ENCODE data around the gene RNPC3. TPM values are rescaled to one million over a fixed set of nuclear protein-coding genes. Genes with fewer than 3 reads are reported as not detected.

RNPC3 gene
- total RNA-seq, 1 experiment from 2014 or later, result 13.1 TPM

DNA sequence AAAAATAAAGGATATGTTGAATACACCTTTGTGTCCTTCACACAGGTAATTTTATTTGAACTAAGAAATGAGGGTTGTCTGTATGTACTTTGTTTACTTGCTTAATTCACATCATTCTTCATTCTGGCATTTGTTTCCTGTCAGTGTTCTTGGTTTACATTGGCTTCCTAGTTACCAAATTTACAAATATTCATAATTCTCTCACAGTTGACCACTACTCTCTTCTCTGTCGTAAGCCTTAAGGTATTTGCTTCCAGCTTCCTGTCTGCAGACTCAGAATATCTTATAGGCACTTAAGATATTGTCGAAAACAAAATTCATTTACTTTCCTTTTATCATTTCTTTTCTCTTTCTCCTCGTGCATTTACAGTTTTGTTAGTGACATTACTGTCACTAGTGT, 15.9 kb downstream of the RNPC3 start:
- Histone ChIP-seq H3K4me3 (ENCODE audit: low read depth in 2 of 2, low read length in 2 of 2) (no peak overlapping the region), H3K9me3 (ENCODE audit: control insufficient read depth, insufficient read depth, low read depth, low read length) (no peaks in the 10 kb centered on the region), H3K36me3 (ENCODE audit: control insufficient read depth, insufficient read depth, low read length) (peaks cover 30% of the 10 kb centered on the region), H3K4me1 (ENCODE audit: control insufficient read depth, insufficient read depth, low read length) (no peaks in the 10 kb centered on the region), H3K27ac (ENCODE audit: low read length) (no peak overlapping the region), H3K27me3 (ENCODE audit: control insufficient read depth, insufficient read depth, low read length) (no peaks in the 10 kb centered on the region)
- intact Hi-C loops (cut with micrococcal nuclease; ENCODE audit: unreplicated experiment) (no loop called here), in situ Hi-C loops (cut with HindIII; ENCODE audit: low pct_unique_long_range_greater_than_20kb, low sequenced_read_pairs) (no loop called here)
- TF ChIP-seq TCF7L2 (IDR thresholded peaks at IDR 0.05; ENCODE audit: low read depth, low read length) (no peak), CTCF (IDR thresholded peaks at IDR 0.05) (no peak), POLR2AphosphoS5 (IDR thresholded peaks at IDR 0.05; ENCODE audit: low read depth, low read length) (no peak), SIN3A (IDR thresholded peaks at IDR 0.05; ENCODE audit: borderline replicate concordance, insufficient read depth, low read depth, low read length) (no peak)
- TF ChIP-seq, protein P1, sequence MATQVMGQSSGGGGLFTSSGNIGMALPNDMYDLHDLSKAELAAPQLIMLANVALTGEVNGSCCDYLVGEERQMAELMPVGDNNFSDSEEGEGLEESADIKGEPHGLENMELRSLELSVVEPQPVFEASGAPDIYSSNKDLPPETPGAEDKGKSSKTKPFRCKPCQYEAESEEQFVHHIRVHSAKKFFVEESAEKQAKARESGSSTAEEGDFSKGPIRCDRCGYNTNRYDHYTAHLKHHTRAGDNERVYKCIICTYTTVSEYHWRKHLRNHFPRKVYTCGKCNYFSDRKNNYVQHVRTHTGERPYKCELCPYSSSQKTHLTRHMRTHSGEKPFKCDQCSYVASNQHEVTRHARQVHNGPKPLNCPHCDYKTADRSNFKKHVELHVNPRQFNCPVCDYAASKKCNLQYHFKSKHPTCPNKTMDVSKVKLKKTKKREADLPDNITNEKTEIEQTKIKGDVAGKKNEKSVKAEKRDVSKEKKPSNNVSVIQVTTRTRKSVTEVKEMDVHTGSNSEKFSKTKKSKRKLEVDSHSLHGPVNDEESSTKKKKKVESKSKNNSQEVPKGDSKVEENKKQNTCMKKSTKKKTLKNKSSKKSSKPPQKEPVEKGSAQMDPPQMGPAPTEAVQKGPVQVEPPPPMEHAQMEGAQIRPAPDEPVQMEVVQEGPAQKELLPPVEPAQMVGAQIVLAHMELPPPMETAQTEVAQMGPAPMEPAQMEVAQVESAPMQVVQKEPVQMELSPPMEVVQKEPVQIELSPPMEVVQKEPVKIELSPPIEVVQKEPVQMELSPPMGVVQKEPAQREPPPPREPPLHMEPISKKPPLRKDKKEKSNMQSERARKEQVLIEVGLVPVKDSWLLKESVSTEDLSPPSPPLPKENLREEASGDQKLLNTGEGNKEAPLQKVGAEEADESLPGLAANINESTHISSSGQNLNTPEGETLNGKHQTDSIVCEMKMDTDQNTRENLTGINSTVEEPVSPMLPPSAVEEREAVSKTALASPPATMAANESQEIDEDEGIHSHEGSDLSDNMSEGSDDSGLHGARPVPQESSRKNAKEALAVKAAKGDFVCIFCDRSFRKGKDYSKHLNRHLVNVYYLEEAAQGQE (IDR thresholded peaks at IDR 0.05; ENCODE audit: insufficient read depth in 1 of 2, low read depth in 2 of 2, low read length in 1 of 2), result no peak
- ChIA-PET CTCF (no interaction called here), POLR2A (no interaction called here)
- no TSS peak for BruUV-seq (replicated peaks)
- DNase-seq (ENCODE audit: low read depth, low spot score) (no peak), ATAC-seq (no peak)

DNA sequence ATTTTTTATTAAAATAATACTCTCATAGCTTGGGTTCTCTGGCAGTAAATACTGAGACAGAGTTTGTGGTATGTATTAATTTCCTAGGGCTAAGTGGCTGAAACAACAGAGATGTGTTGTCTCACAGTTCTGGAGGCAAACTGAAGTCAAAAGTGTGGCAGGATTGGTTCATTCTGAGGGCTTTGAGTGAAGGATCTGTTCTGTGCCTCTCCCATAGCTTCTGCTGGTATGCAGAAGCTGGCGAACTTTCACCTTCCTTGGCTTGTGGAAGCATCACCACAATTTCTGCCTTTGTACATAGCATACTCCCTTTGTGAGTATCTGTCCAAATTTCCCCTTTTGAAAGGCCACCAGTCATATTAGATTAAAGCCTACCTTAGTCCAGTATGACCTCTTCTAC, 21.0 kb downstream of the RNPC3 start:
- no TSS peak for BruUV-seq (replicated peaks)
- POLR2A ChIA-PET, result no interaction called here
- Histone ChIP-seq H3K36me3 (ENCODE audit: control insufficient read depth, insufficient read depth, low read length) (peaks cover 30% of the 10 kb centered on the region), H3K4me3 (ENCODE audit: low read depth in 2 of 2, low read length in 2 of 2) (no peak overlapping the region), H3K27ac (ENCODE audit: low read length) (no peak overlapping the region), H3K4me1 (ENCODE audit: control insufficient read depth, insufficient read depth, low read length) (no peaks in the 10 kb centered on the region), H3K9me3 (ENCODE audit: control insufficient read depth, insufficient read depth, low read depth, low read length) (no peaks in the 10 kb centered on the region), H3K27me3 (ENCODE audit: control insufficient read depth, insufficient read depth, low read length) (no peaks in the 10 kb centered on the region)
- intact Hi-C loops (cut with micrococcal nuclease; ENCODE audit: unreplicated experiment), result no loop called here
- in situ Hi-C loops (cut with HindIII; ENCODE audit: low pct_unique_long_range_greater_than_20kb, low sequenced_read_pairs), result no loop called here
- ATAC-seq, result no peak
- TF ChIP-seq SIN3A (IDR thresholded peaks at IDR 0.05; ENCODE audit: borderline replicate concordance, insufficient read depth, low read depth, low read length) (no peak), POLR2AphosphoS5 (IDR thresholded peaks at IDR 0.05; ENCODE audit: low read depth, low read length) (no peak), TCF7L2 (IDR thresholded peaks at IDR 0.05; ENCODE audit: low read depth, low read length) (no peak), CTCF (IDR thresholded peaks at IDR 0.05) (no peak)
- TF ChIP-seq, protein P1 (IDR thresholded peaks at IDR 0.05; ENCODE audit: insufficient read depth in 1 of 2, low read depth in 2 of 2, low read length in 1 of 2), result no peak
- no peak for DNase-seq (ENCODE audit: low read depth, low spot score)
- CTCF ChIA-PET, result no interaction called here

All from Panc1 (cell line).